ENCODE results near the gene YTHDF1.

The YTHDF1 gene

DNA sequence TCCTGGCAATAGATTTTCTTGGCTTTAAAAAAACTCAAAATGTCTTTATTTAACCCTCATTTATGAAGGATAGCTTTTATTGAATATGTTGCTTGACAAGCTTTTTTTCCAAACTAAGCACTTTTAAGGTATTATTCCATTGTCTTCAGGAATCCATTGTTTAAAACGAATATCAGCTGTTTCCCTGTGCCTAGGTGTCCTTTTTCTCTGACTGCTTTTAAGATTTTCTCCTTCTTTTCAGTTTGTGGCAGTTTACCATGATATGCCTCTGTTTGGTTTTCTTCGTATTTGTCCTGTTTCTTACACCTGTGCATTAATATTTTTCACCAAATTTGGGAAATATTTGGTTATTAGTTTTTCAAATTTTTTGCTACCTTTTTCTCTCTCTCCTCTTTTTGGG lies 68.4 kb downstream of the YTHDF1 start:
- ATAC-seq: no peak
- TF ChIP-seq, protein P1, sequence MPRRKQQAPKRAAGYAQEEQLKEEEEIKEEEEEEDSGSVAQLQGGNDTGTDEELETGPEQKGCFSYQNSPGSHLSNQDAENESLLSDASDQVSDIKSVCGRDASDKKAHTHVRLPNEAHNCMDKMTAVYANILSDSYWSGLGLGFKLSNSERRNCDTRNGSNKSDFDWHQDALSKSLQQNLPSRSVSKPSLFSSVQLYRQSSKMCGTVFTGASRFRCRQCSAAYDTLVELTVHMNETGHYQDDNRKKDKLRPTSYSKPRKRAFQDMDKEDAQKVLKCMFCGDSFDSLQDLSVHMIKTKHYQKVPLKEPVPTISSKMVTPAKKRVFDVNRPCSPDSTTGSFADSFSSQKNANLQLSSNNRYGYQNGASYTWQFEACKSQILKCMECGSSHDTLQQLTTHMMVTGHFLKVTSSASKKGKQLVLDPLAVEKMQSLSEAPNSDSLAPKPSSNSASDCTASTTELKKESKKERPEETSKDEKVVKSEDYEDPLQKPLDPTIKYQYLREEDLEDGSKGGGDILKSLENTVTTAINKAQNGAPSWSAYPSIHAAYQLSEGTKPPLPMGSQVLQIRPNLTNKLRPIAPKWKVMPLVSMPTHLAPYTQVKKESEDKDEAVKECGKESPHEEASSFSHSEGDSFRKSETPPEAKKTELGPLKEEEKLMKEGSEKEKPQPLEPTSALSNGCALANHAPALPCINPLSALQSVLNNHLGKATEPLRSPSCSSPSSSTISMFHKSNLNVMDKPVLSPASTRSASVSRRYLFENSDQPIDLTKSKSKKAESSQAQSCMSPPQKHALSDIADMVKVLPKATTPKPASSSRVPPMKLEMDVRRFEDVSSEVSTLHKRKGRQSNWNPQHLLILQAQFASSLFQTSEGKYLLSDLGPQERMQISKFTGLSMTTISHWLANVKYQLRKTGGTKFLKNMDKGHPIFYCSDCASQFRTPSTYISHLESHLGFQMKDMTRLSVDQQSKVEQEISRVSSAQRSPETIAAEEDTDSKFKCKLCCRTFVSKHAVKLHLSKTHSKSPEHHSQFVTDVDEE (CRISPR knock-in tag; IDR thresholded peaks at IDR 0.05): no peak
- no peak for TF ChIP-seq ZNF565 (CRISPR knock-in tag; conservative IDR thresholded peaks at IDR 0.05; ENCODE audit: low read depth)
- TF ChIP-seq ZNF70 (CRISPR knock-in tag; IDR thresholded peaks at IDR 0.05): no peak
- no peak for TF ChIP-seq TCF4 (CRISPR knock-in tag; IDR thresholded peaks at IDR 0.05; ENCODE audit: borderline replicate concordance)
- no peak for TF ChIP-seq BACH2 (CRISPR knock-in tag; IDR thresholded peaks at IDR 0.05; ENCODE audit: borderline replicate concordance)
- TF ChIP-seq, protein P2, sequence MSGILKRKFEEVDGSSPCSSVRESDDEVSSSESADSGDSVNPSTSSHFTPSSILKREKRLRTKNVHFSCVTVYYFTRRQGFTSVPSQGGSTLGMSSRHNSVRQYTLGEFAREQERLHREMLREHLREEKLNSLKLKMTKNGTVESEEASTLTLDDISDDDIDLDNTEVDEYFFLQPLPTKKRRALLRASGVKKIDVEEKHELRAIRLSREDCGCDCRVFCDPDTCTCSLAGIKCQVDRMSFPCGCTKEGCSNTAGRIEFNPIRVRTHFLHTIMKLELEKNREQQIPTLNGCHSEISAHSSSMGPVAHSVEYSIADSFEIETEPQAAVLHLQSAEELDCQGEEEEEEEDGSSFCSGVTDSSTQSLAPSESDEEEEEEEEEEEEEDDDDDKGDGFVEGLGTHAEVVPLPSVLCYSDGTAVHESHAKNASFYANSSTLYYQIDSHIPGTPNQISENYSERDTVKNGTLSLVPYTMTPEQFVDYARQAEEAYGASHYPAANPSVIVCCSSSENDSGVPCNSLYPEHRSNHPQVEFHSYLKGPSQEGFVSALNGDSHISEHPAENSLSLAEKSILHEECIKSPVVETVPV (CRISPR knock-in tag; IDR thresholded peaks at IDR 0.05): no peak
- no peak for TF ChIP-seq ZC3H10 (CRISPR knock-in tag; IDR thresholded peaks at IDR 0.05)
- no peak for TF ChIP-seq TOX (CRISPR knock-in tag; IDR thresholded peaks at IDR 0.05; ENCODE audit: borderline replicate concordance)
- TF ChIP-seq, protein P3, sequence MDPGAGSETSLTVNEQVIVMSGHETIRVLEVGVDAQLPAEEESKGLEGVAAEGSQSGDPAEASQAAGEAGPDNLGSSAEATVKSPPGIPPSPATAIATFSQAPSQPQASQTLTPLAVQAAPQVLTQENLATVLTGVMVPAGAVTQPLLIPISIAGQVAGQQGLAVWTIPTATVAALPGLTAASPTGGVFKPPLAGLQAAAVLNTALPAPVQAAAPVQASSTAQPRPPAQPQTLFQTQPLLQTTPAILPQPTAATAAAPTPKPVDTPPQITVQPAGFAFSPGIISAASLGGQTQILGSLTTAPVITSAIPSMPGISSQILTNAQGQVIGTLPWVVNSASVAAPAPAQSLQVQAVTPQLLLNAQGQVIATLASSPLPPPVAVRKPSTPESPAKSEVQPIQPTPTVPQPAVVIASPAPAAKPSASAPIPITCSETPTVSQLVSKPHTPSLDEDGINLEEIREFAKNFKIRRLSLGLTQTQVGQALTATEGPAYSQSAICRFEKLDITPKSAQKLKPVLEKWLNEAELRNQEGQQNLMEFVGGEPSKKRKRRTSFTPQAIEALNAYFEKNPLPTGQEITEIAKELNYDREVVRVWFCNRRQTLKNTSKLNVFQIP (CRISPR knock-in tag; IDR thresholded peaks at IDR 0.05; ENCODE audit: borderline replicate concordance, low read depth): no peak
- TF ChIP-seq PPARA (CRISPR knock-in tag; IDR thresholded peaks at IDR 0.05; ENCODE audit: borderline replicate concordance): no peak
- no peak for TF ChIP-seq RARB (CRISPR knock-in tag; IDR thresholded peaks at IDR 0.05)
- no peak for TF ChIP-seq ZNF8 (CRISPR knock-in tag; IDR thresholded peaks at IDR 0.05)
- TF ChIP-seq CSDC2 (CRISPR knock-in tag; IDR thresholded peaks at IDR 0.05): no peak
- TF ChIP-seq, protein P4, sequence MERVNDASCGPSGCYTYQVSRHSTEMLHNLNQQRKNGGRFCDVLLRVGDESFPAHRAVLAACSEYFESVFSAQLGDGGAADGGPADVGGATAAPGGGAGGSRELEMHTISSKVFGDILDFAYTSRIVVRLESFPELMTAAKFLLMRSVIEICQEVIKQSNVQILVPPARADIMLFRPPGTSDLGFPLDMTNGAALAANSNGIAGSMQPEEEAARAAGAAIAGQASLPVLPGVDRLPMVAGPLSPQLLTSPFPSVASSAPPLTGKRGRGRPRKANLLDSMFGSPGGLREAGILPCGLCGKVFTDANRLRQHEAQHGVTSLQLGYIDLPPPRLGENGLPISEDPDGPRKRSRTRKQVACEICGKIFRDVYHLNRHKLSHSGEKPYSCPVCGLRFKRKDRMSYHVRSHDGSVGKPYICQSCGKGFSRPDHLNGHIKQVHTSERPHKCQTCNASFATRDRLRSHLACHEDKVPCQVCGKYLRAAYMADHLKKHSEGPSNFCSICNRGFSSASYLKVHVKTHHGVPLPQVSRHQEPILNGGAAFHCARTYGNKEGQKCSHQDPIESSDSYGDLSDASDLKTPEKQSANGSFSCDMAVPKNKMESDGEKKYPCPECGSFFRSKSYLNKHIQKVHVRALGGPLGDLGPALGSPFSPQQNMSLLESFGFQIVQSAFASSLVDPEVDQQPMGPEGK (CRISPR knock-in tag; IDR thresholded peaks at IDR 0.05; ENCODE audit: borderline replicate concordance): no peak
- TF ChIP-seq ARNTL (CRISPR knock-in tag; IDR thresholded peaks at IDR 0.05; ENCODE audit: borderline replicate concordance, low read depth): no peak
- no peak for TF ChIP-seq ESRRG (CRISPR knock-in tag; IDR thresholded peaks at IDR 0.05)
- no peak for TF ChIP-seq SNAI2 (CRISPR knock-in tag; IDR thresholded peaks at IDR 0.05)
- TF ChIP-seq OSR1 (CRISPR knock-in tag; IDR thresholded peaks at IDR 0.05): no peak
- no peak for TF ChIP-seq GLIS3 (CRISPR knock-in tag; IDR thresholded peaks at IDR 0.05)
- TF ChIP-seq ZFP30 (CRISPR knock-in tag; IDR thresholded peaks at IDR 0.05): no peak
